PC-3 (cell line): ENCODE results near the gene EIF3I. TPM values are rescaled to one million over a fixed set of nuclear protein-coding genes. Genes with fewer than 3 reads are reported as not detected.
"Not testable (repeated sequence)": the region's sequence is repeated elsewhere in the genome, so short reads cannot be mapped to it uniquely, and the experiment has no call there.

Source experiments
- ATAC-seq: fragments of 200-7000 bp; cut with Tn5 transposase; 2 replicates; pipeline ENCODE4 v1.9.1; 2020; ENCODE audit warnings: mild to moderate bottlenecking, moderate library complexity
- BruUV-seq: library from RNA; stranded (reverse); fragments of 400-500 nt; replicated peaks from 2 replicates; lab custom pipeline; 2021; lab: Mats Ljungman, UMichigan
- CTCF ChIA-PET: fragments of 300-600 bp; sonication (Branson Sonifier 250); formaldehyde crosslinking; loops from one replicate; lab custom pipeline; 2022; ENCODE audit warnings: antibody characterized with exemption; lab: Charles Lee
- POLR2A ChIA-PET: fragments of 300-600 bp; sonication (Branson Sonifier 250); formaldehyde crosslinking; loops from one replicate; lab custom pipeline; 2022; ENCODE audit warnings: antibody characterized with exemption; ENCODE audit not compliant: unreplicated experiment; lab: Charles Lee
- DNase-seq: peaks from one replicate; pipeline ENCODE4 v3.0.0-alpha.2; 2015
- H2AFZ ChIP-seq: fragments of 300-600 bp; sonication (generic); 2 replicates; pipeline ENCODE4 v1.6.0; 2016; ENCODE audit warnings: antibody characterized with exemption, low read length
- H3F3A ChIP-seq: fragments of 300-600 bp; sonication (generic); one replicate; pipeline ENCODE4 v1.6.0; 2017; ENCODE audit warnings: antibody characterized with exemption, low read length, control low read depth, mild to moderate bottlenecking; ENCODE audit not compliant: unreplicated experiment
- H3K27ac ChIP-seq: fragments of 300-600 bp; sonication (generic); 2 replicates; pipeline ENCODE4 v1.5.1; 2016; ENCODE audit warnings: mild to moderate bottlenecking, low read length
- H3K27me3 ChIP-seq: fragments of 300-600 bp; sonication (generic); 2 replicates; pipeline ENCODE4 v1.6.1; 2016; ENCODE audit warnings: low read length, mixed read lengths
- H3K36me3 ChIP-seq: fragments of 300-600 bp; sonication (generic); 2 replicates; pipeline ENCODE4 v1.6.1; 2016; ENCODE audit warnings: low read depth, mixed run types, low read length, mixed read lengths
- H3K4me1 ChIP-seq: fragments of 300-600 bp; sonication (generic); 2 replicates; pipeline ENCODE4 v1.5.1; 2016; ENCODE audit warnings: low read length; ENCODE audit not compliant: insufficient read depth
- H3K4me2 ChIP-seq: fragments of 300-600 bp; sonication (generic); 2 replicates; pipeline ENCODE4 v1.6.0; 2016; ENCODE audit warnings: low read length
- H3K4me3 ChIP-seq: fragments of 300-600 bp; sonication (generic); 2 replicates; pipeline ENCODE4 v1.5.1; 2016; ENCODE audit warnings: mild to moderate bottlenecking, low read length, mixed read lengths
- H3K79me2 ChIP-seq: fragments of 300-600 bp; sonication (generic); 2 replicates; pipeline ENCODE4 v1.6.1; 2017; ENCODE audit warnings: low read length, mixed read lengths
- H3K9ac ChIP-seq: fragments of 300-600 bp; sonication (generic); 2 replicates; pipeline ENCODE4 v1.6.0; 2016; ENCODE audit warnings: mild to moderate bottlenecking, low read length
- H3K9me2 ChIP-seq: fragments of 300-600 bp; sonication (generic); replicated peaks from 2 replicates; pipeline ENCODE4 v1.6.1; 2016; ENCODE audit warnings: mixed run types, low read length, mixed read lengths
- H3K9me3 ChIP-seq: fragments of 300-600 bp; sonication (generic); 2 replicates; pipeline ENCODE4 v1.6.1; 2016; ENCODE audit warnings: low read length, mixed read lengths
- H4K20me1 ChIP-seq: fragments of 300-600 bp; sonication (generic); 2 replicates; pipeline ENCODE4 v1.6.1; 2016; ENCODE audit warnings: low read length, mixed read lengths
- CTCF ChIP-seq: fragments of 300-600 bp; sonication (generic); conservative IDR thresholded peaks from 2 replicates; pipeline ENCODE4 v1.5.1; 2017; ENCODE audit warnings: antibody characterized with exemption, low read depth, mild to moderate bottlenecking, low read length
- EZH2 ChIP-seq: fragments of 300-600 bp; sonication (generic); IDR thresholded peaks from one replicate; pipeline ENCODE4 v1.6.1; 2017; ENCODE audit warnings: antibody characterized with exemption, mild to moderate bottlenecking, low read length; ENCODE audit not compliant: unreplicated experiment
- EZH2phosphoT487 ChIP-seq: fragments of 300-600 bp; sonication (generic); IDR thresholded peaks from 2 replicates; pipeline ENCODE4 v1.6.1; 2018; ENCODE audit warnings: mild to moderate bottlenecking, antibody characterized with exemption, low read length, borderline replicate concordance
- intact Hi-C: fragments of 100-400 bp; cut with micrococcal nuclease; formaldehyde crosslinking; loops from 2 replicates; pipeline ENCODE4 v1.9.0; 2023
- total RNA-seq: library from RNA; depleted of rRNA; stranded (reverse); fragments of >200 nt; gene quantifications from 2 replicates; pipeline ENCODE4 v1.2.3, GENCODE V29; 2014

The EIF3I gene
- total RNA-seq, 1 experiment from 2014 or later: 442 TPM

- H3F3A ChIP-seq: no peaks in the 10 kb centered on the region
- H3K79me2 ChIP-seq: no peaks in the 10 kb centered on the region
- intact Hi-C loops: no loop called here
- H3K36me3 ChIP-seq: no peaks in the 10 kb centered on the region
- no peak overlapping the region for H3K27ac ChIP-seq
- no peaks in the 10 kb centered on the region for H3K9me2 ChIP-seq
- POLR2A ChIA-PET: no interaction called here
- BruUV-seq: no TSS peak
- H3K27me3 ChIP-seq: no peaks in the 10 kb centered on the region
- H2AFZ ChIP-seq: no peak overlapping the region
- TF ChIP-seq EZH2phosphoT487: no peak
- no peak for TF ChIP-seq CTCF
- TF ChIP-seq EZH2: no peak
- H3K9ac ChIP-seq: no peak overlapping the region
- DNase-seq: no peak
- H3K9me3 ChIP-seq: no peaks in the 10 kb centered on the region
- H3K4me1 ChIP-seq: no peaks in the 10 kb centered on the region
- ATAC-seq: no peak
- no peaks in the 10 kb centered on the region for H4K20me1 ChIP-seq
- no peak overlapping the region for H3K4me3 ChIP-seq
- CTCF ChIA-PET: no interaction called here
- no peak overlapping the region for H3K4me2 ChIP-seq
Observed at GRCh38 chr1:32256473-32257226, 34.4 kb downstream of the EIF3I start.

DNA sequence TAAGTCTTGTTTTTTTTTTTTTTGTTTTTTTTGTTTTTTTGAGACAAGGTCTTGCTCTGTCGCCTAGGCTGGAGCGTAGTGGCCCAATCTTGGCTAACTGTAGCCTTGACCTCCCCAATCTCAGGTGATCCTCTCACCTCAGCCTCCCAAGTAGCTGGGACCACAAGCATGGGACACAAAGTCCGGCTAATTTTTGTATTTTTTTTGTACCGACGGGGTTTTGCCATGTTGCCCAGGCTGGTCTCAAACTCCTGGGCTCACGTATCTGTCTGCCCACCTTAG lies 35.0 kb downstream of the EIF3I start:
- H2AFZ ChIP-seq: no peak overlapping the region
- H4K20me1 ChIP-seq: no peaks in the 10 kb centered on the region
- ChIA-PET CTCF (no interaction called here), POLR2A (no interaction called here)
- H3K9me2 ChIP-seq: no peaks in the 10 kb centered on the region
- H3K27me3 ChIP-seq: no peaks in the 10 kb centered on the region
- H3K79me2 ChIP-seq: no peaks in the 10 kb centered on the region
- no peaks in the 10 kb centered on the region for H3K4me1 ChIP-seq
- no peak overlapping the region for H3K27ac ChIP-seq
- TF ChIP-seq EZH2 (no peak), CTCF (no peak), EZH2phosphoT487 (no peak)
- H3K9me3 ChIP-seq: no peaks in the 10 kb centered on the region
- no peaks in the 10 kb centered on the region for H3F3A ChIP-seq
- no peak overlapping the region for H3K9ac ChIP-seq
- H3K36me3 ChIP-seq: no peaks in the 10 kb centered on the region
- no TSS peak for BruUV-seq
- H3K4me3 ChIP-seq: no peak overlapping the region
- DNase-seq (no peak), ATAC-seq (no peak)
- intact Hi-C loops: no loop called here
- no peak overlapping the region for H3K4me2 ChIP-seq

DNA sequence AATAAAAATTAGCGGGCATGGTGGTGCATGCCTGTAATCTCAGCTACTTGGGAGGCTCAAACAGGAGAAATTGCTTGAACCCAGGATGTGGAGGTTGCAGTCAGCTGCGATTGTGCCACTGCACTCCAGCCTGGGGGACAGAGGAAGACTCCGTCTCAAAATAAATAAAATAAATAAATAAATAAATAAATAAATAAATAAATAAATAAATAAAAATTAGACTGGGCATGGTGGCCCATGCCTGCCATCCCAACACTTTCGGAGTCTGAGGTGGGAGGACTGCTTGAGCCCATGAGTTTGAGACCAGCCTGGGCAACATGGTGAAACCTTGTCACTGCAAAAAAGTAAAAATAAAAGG lies 41.0 kb downstream of the EIF3I start:
- CTCF ChIA-PET, H3K4me1 ChIP-seq, H3K36me3 ChIP-seq, H3K9ac ChIP-seq, H2AFZ ChIP-seq, H3K9me2 ChIP-seq, H3K79me2 ChIP-seq, BruUV-seq, H3K27me3 ChIP-seq, H3K4me2 ChIP-seq, intact Hi-C loops, DNase-seq, H4K20me1 ChIP-seq, H3K27ac ChIP-seq, H3K9me3 ChIP-seq, POLR2A ChIA-PET, H3F3A ChIP-seq, ATAC-seq, H3K4me3 ChIP-seq: not testable (repeated sequence)
